Measurements from ENCODE around the gene OSBPL5.

- TF ChIP-seq ZNF274 (IDR thresholded peaks at IDR 0.05; ENCODE audit: low read depth, low read length) (no peak), SUZ12 (IDR thresholded peaks at IDR 0.05; ENCODE audit: extremely low read depth, insufficient read depth, insufficient read length) (no peak), YY1 (IDR thresholded peaks at IDR 0.05; ENCODE audit: insufficient read depth, insufficient read length) (no peak)
Measured at GRCh38 chr11:3137486-3138177, 27.5 kb downstream of the OSBPL5 start.
